H1 (cell line): ENCODE results near the gene DCLRE1A. TPM values are rescaled to one million over a fixed set of nuclear protein-coding genes. Genes with fewer than 3 reads are reported as not detected.

ENCODE experiments used
- CTCF ChIA-PET: fragments of 300-600 bp; sonication (Branson Sonifier 250); formaldehyde crosslinking; loops from one replicate; lab custom pipeline; 2021; ENCODE audit not compliant: partially characterized antibody; lab: Charles Lee
- POLR2A ChIA-PET: fragments of 300-600 bp; sonication (Branson Sonifier 250); formaldehyde crosslinking; loops from one replicate; lab custom pipeline; 2021; ENCODE audit warnings: inconsistent platforms; ENCODE audit not compliant: partially characterized antibody; lab: Charles Lee
- DNase-seq, 2 experiments: peaks; one replicate each; pipeline versions ENCODE4 v3.0.0 to v3.0.0-alpha.2; 2010 to 2022; ENCODE audit warnings: low spot score in 2 of 2, low read depth in 1 of 2, mixed read lengths in 1 of 2
- FAIRE-seq: peaks from 2 replicates; lab custom pipeline; 2011; peaks lifted over from hg19 to GRCh38; lab: Jason Lieb, UNC
- H2AFZ ChIP-seq: 2 replicates; pipeline ENCODE4 v1.8.1; 2012; ENCODE audit warnings: low read length, inconsistent platforms
- H2AK5ac ChIP-seq: 2 replicates; pipeline ENCODE4 v1.6.1; 2013; ENCODE audit warnings: low read depth, low read length
- H2BK120ac ChIP-seq: replicated peaks from 2 replicates; pipeline ENCODE3; 2013; ENCODE audit warnings: low read depth, low read length, inconsistent platforms
- H2BK12ac ChIP-seq: 2 replicates; pipeline ENCODE4 v1.6.1; 2013; ENCODE audit warnings: low read depth, low read length
- H2BK15ac ChIP-seq: 2 replicates; pipeline ENCODE4 v1.6.1; 2013; ENCODE audit warnings: low read length
- H2BK20ac ChIP-seq: 2 replicates; pipeline ENCODE4 v1.6.1; 2013; ENCODE audit warnings: low read length
- H2BK5ac ChIP-seq: 2 replicates; pipeline ENCODE4 v1.6.1; 2013; ENCODE audit warnings: low read depth, low read length
- H3K14ac ChIP-seq: 2 replicates; pipeline ENCODE4 v1.6.1; 2013; ENCODE audit warnings: inconsistent platforms; ENCODE audit not compliant: insufficient read length
- H3K18ac ChIP-seq: 2 replicates; pipeline ENCODE4 v1.6.1; 2013; ENCODE audit warnings: low read length; ENCODE audit errors: extremely low read depth
- H3K23ac ChIP-seq: 2 replicates; pipeline ENCODE4 v1.6.1; 2013; ENCODE audit warnings: inconsistent platforms; ENCODE audit not compliant: insufficient read length
- H3K23me2 ChIP-seq: 2 replicates; pipeline ENCODE4 v1.6.1; 2013; ENCODE audit warnings: low read depth, low read length
- H3K27ac ChIP-seq: 2 replicates; pipeline ENCODE4 v1.6.1; 2011; ENCODE audit warnings: low read depth, low read length, inconsistent platforms
- H3K27me3 ChIP-seq, 4 experiments: replicated peaks in 1 of 4; 1 replicate in 1 of 4; 2 replicates in 3 of 4; pipeline versions ENCODE4 v1.6.1 to v1.8.1; 2011 to 2013; ENCODE audit warnings: low read length in 3 of 4, mild to moderate bottlenecking in 3 of 4, inconsistent platforms in 2 of 4, mixed read lengths in 2 of 4, moderate library complexity in 1 of 4; ENCODE audit not compliant: control insufficient read depth in 3 of 4, insufficient read depth in 3 of 4; ENCODE audit errors: extremely low read depth in 1 of 4
- H3K36me3 ChIP-seq, 4 experiments: 2 replicates each; pipeline versions ENCODE4 v1.6.1 to v1.8.1; 2011 to 2013; ENCODE audit warnings: mild to moderate bottlenecking in 4 of 4, low read length in 3 of 4, moderate library complexity in 2 of 4, control low read depth in 1 of 4, inconsistent platforms in 1 of 4; ENCODE audit not compliant: insufficient read depth in 4 of 4, control insufficient read depth in 2 of 4
- H3K4ac ChIP-seq: replicated peaks from 2 replicates; pipeline ENCODE3; 2013; ENCODE audit warnings: low read length, low read depth, mixed read lengths, inconsistent platforms; ENCODE audit not compliant: insufficient read length
- H3K4me1 ChIP-seq, 4 experiments: replicated peaks in 1 of 4; 1 replicate in 1 of 4; 2 replicates in 3 of 4; pipeline versions ENCODE4 v1.6.1 to v1.8.1; 2011 to 2013; ENCODE audit warnings: low read length in 3 of 4, inconsistent platforms in 2 of 4, mixed read lengths in 1 of 4; ENCODE audit not compliant: insufficient read depth in 4 of 4, control insufficient read depth in 3 of 4
- H3K4me2 ChIP-seq, 2 experiments: 2 replicates each; pipeline versions ENCODE4 v1.6.1 to v1.8.1; 2011 to 2013; ENCODE audit warnings: low read depth in 2 of 2, low read length in 2 of 2, control low read depth in 1 of 2, inconsistent platforms in 1 of 2, mild to moderate bottlenecking in 1 of 2; ENCODE audit not compliant: insufficient read depth in 1 of 2
- H3K4me3 ChIP-seq, 4 experiments: fragments of 200-600, 300-600 bp in 1 of 4; sonication (generic), shearing (Covaris generic), sonication (Bioruptor Twin) in 1 of 4; 2 replicates each; pipeline versions ENCODE4 v1.5.1 to v1.8.1; 2011 to 2016; ENCODE audit warnings: low read length in 4 of 4, low read depth in 3 of 4, control low read depth in 2 of 4, inconsistent platforms in 2 of 4, mild to moderate bottlenecking in 2 of 4, mixed read lengths in 1 of 4, moderate library complexity in 1 of 4; ENCODE audit not compliant: insufficient read depth in 2 of 4; ENCODE audit errors: extremely low read depth in 1 of 4
- H3K56ac ChIP-seq: replicated peaks from 2 replicates; pipeline ENCODE3; 2013; ENCODE audit warnings: low read depth, mild to moderate bottlenecking, mixed read lengths, low read length, inconsistent platforms; ENCODE audit not compliant: insufficient read length
- H3K79me1 ChIP-seq: 2 replicates; pipeline ENCODE4 v1.6.1; 2013; ENCODE audit warnings: low read depth, low read length, control low read depth
- H3K79me2 ChIP-seq, 2 experiments: 2 replicates each; pipeline versions ENCODE4 v1.6.1 to v1.8.1; 2012 to 2013; ENCODE audit warnings: low read length in 2 of 2, mild to moderate bottlenecking in 2 of 2, inconsistent platforms in 1 of 2; ENCODE audit not compliant: insufficient read depth in 2 of 2, control insufficient read depth in 1 of 2
- H3K9ac ChIP-seq, 4 experiments: replicated peaks in 1 of 4; 1 replicate in 1 of 4; 2 replicates in 3 of 4; pipeline versions ENCODE4 v1.6.1 to v1.8.1; 2011 to 2013; ENCODE audit warnings: low read depth in 3 of 4, low read length in 3 of 4, control low read depth in 2 of 4, mild to moderate bottlenecking in 2 of 4, moderate library complexity in 2 of 4, inconsistent platforms in 1 of 4; ENCODE audit errors: extremely low read depth in 1 of 4
- H3K9me3 ChIP-seq, 2 experiments: 2 replicates each; pipeline versions ENCODE4 v1.6.1 to v1.8.1; 2012 to 2013; ENCODE audit warnings: mild to moderate bottlenecking in 2 of 2, moderate library complexity in 2 of 2, control low read depth in 1 of 2, inconsistent platforms in 1 of 2, low read depth in 1 of 2, low read length in 1 of 2, mixed read lengths in 1 of 2; ENCODE audit not compliant: insufficient read depth in 2 of 2
- H4K20me1 ChIP-seq, 2 experiments: replicated peaks in 1 of 2; 2 replicates each; pipeline versions ENCODE3 to v1.8.1; 2011 to 2013; ENCODE audit warnings: inconsistent platforms in 2 of 2, low read length in 2 of 2, mild to moderate bottlenecking in 1 of 2; ENCODE audit not compliant: insufficient read depth in 2 of 2, control insufficient read depth in 1 of 2
- H4K5ac ChIP-seq: 2 replicates; pipeline ENCODE4 v1.6.1; 2013; ENCODE audit warnings: low read length, low read depth, mixed read lengths, inconsistent platforms; ENCODE audit not compliant: insufficient read length
- H4K8ac ChIP-seq: 2 replicates; pipeline ENCODE4 v1.8.0; 2013; ENCODE audit warnings: mild to moderate bottlenecking, moderate library complexity, low read length, inconsistent platforms; ENCODE audit not compliant: insufficient read depth; ENCODE audit errors: extremely low read depth
- H4K91ac ChIP-seq: replicated peaks from 2 replicates; pipeline ENCODE3; 2013; ENCODE audit warnings: low read length, mixed read lengths, inconsistent platforms; ENCODE audit not compliant: insufficient read length
- whole genome bisulfite sequencing, 2 experiments: shearing (Covaris generic) in 1 of 2; methylation state at CpG; one replicate each; pipeline versions ENCODE4 v1.1.6 to v1.1.7; 2013 to 2015; ENCODE audit warnings: low lambda C conversion rate in 2 of 2, mixed read lengths in 2 of 2, inconsistent platforms in 1 of 2, low coverage in 1 of 2, missing lambda C conversion rate in 1 of 2; ENCODE audit not compliant: insufficient replicate concordance in 2 of 2, insufficient coverage in 1 of 2, insufficient read length in 1 of 2; ENCODE audit errors: extremely low coverage in 1 of 2, missing lambda C conversion rate in 1 of 2; 5-methylcytosine and 5-hydroxymethylcytosine counted together
- polyA plus RNA-seq, 7 experiments: library from polyadenylated mRNA; depleted of rRNA in 3 of 7; stranded (reverse) in 5 of 7; unstranded in 2 of 7; fragments of >200 nt in 5 of 7; fragments of 200-250 nt in 2 of 7; gene quantifications; 1 replicate in 5 of 7; 2 replicates in 1 of 7; 4 replicates in 1 of 7; pipeline versions ENCODE4 v1.2.1 to v1.2.3, GENCODE V29; 2011 to 2013; ENCODE audit warnings: missing spikeins in 2 of 7, mixed read lengths in 2 of 7
- total RNA-seq: library from RNA; stranded (reverse); fragmentation: NEBNext Ultra II Directional; extraction: Animal tissue kit (Norgen Biotek cat#: 25700); gene quantifications from 2 replicates; pipeline ENCODE4 v1.2.1, GENCODE V29; 2021

DCLRE1A gene
- total and polyA plus RNA-seq, 2 of the 8 experiments (the other 6 are each of a cell fraction or from before 2014, with no cell fraction given), result 8.1 to 10.1 TPM

- FAIRE-seq, result no peak
- H3K14ac ChIP-seq, result no peak overlapping the region
- H3K4me2 ChIP-seq, result no peak overlapping the region; a peak in 1 of 4 replicates
- H4K91ac ChIP-seq, result no peak overlapping the region
- no peak overlapping the region for H3K4me3 ChIP-seq
- 68% methylated on average over 8 of the region's 8 CpGs; no CpG with 5 or more reads in 1 of the 2 experiments for WGBS, 2 experiments
- no peaks in the 10 kb centered on the region for H3K36me3 ChIP-seq
- H3K56ac ChIP-seq, result no peak overlapping the region
- peaks cover 0 to 10% (median 2%) of the 10 kb centered on the region in 4 experiments; a peak in 5 of 7 replicates for H3K4me1 ChIP-seq
- no peaks in the 10 kb centered on the region for H3K79me1 ChIP-seq
- peak overlapping the region; percentile 56; the same call in 1 of the 2 replicates for H3K18ac ChIP-seq
- H2AK5ac ChIP-seq, result no peak overlapping the region
- DNase-seq, result peak in 1 of 2 experiments; percentile 74
- no peaks in the 10 kb centered on the region for H3K9me3 ChIP-seq
- no peaks in the 10 kb centered on the region for H4K20me1 ChIP-seq
- CTCF ChIA-PET, result interaction anchor here (0.9 to 1.5 kb wide), 2 partner anchors 19 to 25 kb away, joined by 4 read pairs; no protein-coding TSS in a partner anchor
- no peak overlapping the region for H2AFZ ChIP-seq
- no peak overlapping the region for H3K4ac ChIP-seq
- POLR2A ChIA-PET, result no interaction called here
- no peak overlapping the region; the same call in 1 of the 2 replicates for H2BK5ac ChIP-seq
- 0 out of 2 replicates have a peak overlapping the region, but pooled peaks have one; percentile 2 for H3K27ac ChIP-seq
- H2BK120ac ChIP-seq, result no peak overlapping the region
- H2BK12ac ChIP-seq, result 0 out of 2 replicates have a peak overlapping the region, but pooled peaks have one; percentile 13
- H4K5ac ChIP-seq, result no peak overlapping the region
- no peaks in the 10 kb centered on the region for H3K23me2 ChIP-seq
- H2BK20ac ChIP-seq, result no peak overlapping the region
- no peak overlapping the region for H2BK15ac ChIP-seq
- H3K27me3 ChIP-seq, result no peaks in the 10 kb centered on the region
- no peak overlapping the region for H3K9ac ChIP-seq
- H3K23ac ChIP-seq, result no peak overlapping the region
- H3K79me2 ChIP-seq, result no peaks in the 10 kb centered on the region
- no peak overlapping the region for H4K8ac ChIP-seq
These were observed 33.4 kb downstream of the DCLRE1A start for GRCh38 chr10:113820507-113820906.
